ENCODE data around the gene PPP3CA. TPM values are rescaled to one million over a fixed set of nuclear protein-coding genes. Genes with fewer than 3 reads are reported as not detected.

Gene PPP3CA
- total RNA-seq, 1 donor from 2014 or later, result 78.8 TPM

- no peak overlapping the region for H3K4me3 Mint-ChIP-seq
- H3K4me1 Mint-ChIP-seq, result peaks cover 21% of the 10 kb centered on the region
- H3K27me3 Mint-ChIP-seq, result no peaks in the 10 kb centered on the region
- intact Hi-C loops (cut with micrococcal nuclease), result loop anchor here (1.0 to 10.0 kb wide), 9 partner anchors 178 to 1130 kb away; partner anchors contain the start of genes BANK1 and PPP3CA
- DNase-seq (no peak), ATAC-seq (ENCODE audit: low read depth) (peak; percentile 99)
- TF ChIP-seq CTCF (IDR thresholded peaks at IDR 0.05), result no peak
- peaks cover 2% of the 10 kb centered on the region for H3K36me3 Mint-ChIP-seq (ENCODE audit: low read depth)
- no peaks in the 10 kb centered on the region for H3K9me3 Mint-ChIP-seq
- H3K27ac Mint-ChIP-seq, result no peak overlapping the region
- CTCF ChIA-PET, result interaction anchor here (0.5 to 4.9 kb wide), 26 partner anchors 11 to 1711 kb away, joined by 3 to 55 read pairs (median 3); partner anchors contain the start of gene PPP3CA
- POLR2A ChIA-PET, result interaction anchor here (0.5 to 2.7 kb wide), 7 partner anchors 178 to 911 kb away, joined by 3 to 12 read pairs (median 4); partner anchors contain the start of genes BANK1 and PPP3CA
Measured at GRCh38 chr4:101169044-101170014, 178.0 kb downstream of the PPP3CA start.

- TF ChIP-seq CTCF (IDR thresholded peaks at IDR 0.05), result no peak
- peaks cover 26% of the 10 kb centered on the region for H3K4me1 Mint-ChIP-seq
- intact Hi-C loops (cut with micrococcal nuclease), result loop anchor here (2.0 to 10.0 kb wide), 3 partner anchors 61 to 1069 kb away; no protein-coding TSS in a partner anchor
- CTCF ChIA-PET, result no interaction called here
- H3K9me3 Mint-ChIP-seq, result peaks cover 2% of the 10 kb centered on the region
- no peak overlapping the region for H3K4me3 Mint-ChIP-seq
- peak overlapping the region; percentile 57 for H3K27ac Mint-ChIP-seq
- no peak for DNase-seq
- POLR2A ChIA-PET, result no interaction called here
- no peaks in the 10 kb centered on the region for H3K27me3 Mint-ChIP-seq
- no peak for ATAC-seq (ENCODE audit: low read depth)
- peaks cover 13% of the 10 kb centered on the region for H3K36me3 Mint-ChIP-seq (ENCODE audit: low read depth)
Measured at GRCh38 chr4:101163936-101164335, 183.4 kb downstream of the PPP3CA start.

- DNase-seq (no peak), ATAC-seq (ENCODE audit: low read depth) (peak; percentile 22)
- Mint-ChIP-seq H3K4me1 (peaks cover 31% of the 10 kb centered on the region), H3K27me3 (no peaks in the 10 kb centered on the region), H3K9me3 (peaks cover 2% of the 10 kb centered on the region), H3K27ac (peak overlapping the region; percentile 46), H3K4me3 (no peak overlapping the region), H3K36me3 (ENCODE audit: low read depth) (peaks cover 14% of the 10 kb centered on the region)
- no peak for TF ChIP-seq CTCF (IDR thresholded peaks at IDR 0.05)
- ChIA-PET CTCF (no interaction called here), POLR2A (interaction anchor here (0.5 kb wide), 1 partner anchor 16 kb away, joined by 3 read pairs; no protein-coding TSS in a partner anchor)
- intact Hi-C loops (cut with micrococcal nuclease), result loop anchor here (1.0 to 10.0 kb wide), 4 partner anchors 60 to 1068 kb away; no protein-coding TSS in a partner anchor
Measured at GRCh38 chr4:101162990-101163380, 184.3 kb downstream of the PPP3CA start.

GRCh38 chr4:101160792-101161592 lies 186.3 kb downstream of the PPP3CA start:
- H3K36me3 Mint-ChIP-seq (ENCODE audit: low read depth), result peaks cover 19% of the 10 kb centered on the region
- ChIA-PET CTCF (no interaction called here), POLR2A (interaction anchor here (0.6 kb wide), 1 partner anchor 25 kb away, joined by 4 read pairs; no protein-coding TSS in a partner anchor)
- H3K4me1 Mint-ChIP-seq, result peaks cover 44% of the 10 kb centered on the region
- H3K9me3 Mint-ChIP-seq, result peaks cover 2% of the 10 kb centered on the region
- intact Hi-C loops (cut with micrococcal nuclease), result loop anchor here (10.0 kb wide), 2 partner anchors 754 to 1066 kb away; no protein-coding TSS in a partner anchor
- H3K4me3 Mint-ChIP-seq, result no peak overlapping the region
- H3K27ac Mint-ChIP-seq, result no peak overlapping the region
- no peaks in the 10 kb centered on the region for H3K27me3 Mint-ChIP-seq
- ATAC-seq (ENCODE audit: low read depth) (no peak), DNase-seq (no peak)
- TF ChIP-seq CTCF (IDR thresholded peaks at IDR 0.05), result no peak
